ENCODE data around the gene FOXL3.

GRCh38 chr7:301291-302053, 11.5 kb downstream of the FOXL3 start:
- TF ChIP-seq POLR2A (IDR thresholded peaks at IDR 0.05) (no peak), CTCF (IDR thresholded peaks at IDR 0.05) (no peak)

Measured in adrenal gland (tissue), 5 donors.